Stomach (tissue), 9 donors: ENCODE measurements around the gene SPARCL1. TPM values are rescaled to one million over a fixed set of nuclear protein-coding genes. Genes with fewer than 3 reads are reported as not detected.
"Not testable (repeated sequence)": the region's sequence is repeated elsewhere in the genome, so short reads cannot be mapped to it uniquely, and the experiment has no call there.

ENCODE experiments used
- DNase-seq, 2 donors: peaks; one replicate each; pipeline versions ENCODE4 v3.0.0 to v3.0.0-alpha.2; 2013 to 2019
- H3K27ac ChIP-seq, 5 donors: fragments of 200-600 bp in 4 of 5; sonication (generic) in 4 of 5; one replicate each; pipeline ENCODE4 v1.5.1; 2013 to 2019; ENCODE audit warnings: mild to moderate bottlenecking in 1 of 5, moderate library complexity in 1 of 5
- H3K27me3 ChIP-seq, 3 donors: fragments of 200-600 bp; sonication (generic); one replicate each; pipeline ENCODE4 v1.5.1; 2017 to 2019; ENCODE audit warnings: mixed run types in 1 of 3
- H3K36me3 ChIP-seq, 4 donors: fragments of 200-600 bp; sonication (generic); 1 replicate in 3 of 4; 2 replicates in 1 of 4; pipeline ENCODE4 v1.5.1; 2016 to 2019
- H3K4me1 ChIP-seq, 4 donors: fragments of 200-600 bp; sonication (generic); one replicate each; pipeline ENCODE4 v1.5.1; 2016 to 2019
- H3K4me3 ChIP-seq, 4 donors: fragments of 200-600 bp; sonication (generic) in 3 of 4; one replicate each; pipeline ENCODE4 v1.5.1; 2016 to 2019; ENCODE audit warnings: mild to moderate bottlenecking in 1 of 4
- H3K9me3 ChIP-seq, 4 donors: fragments of 200-600 bp; sonication (generic); one replicate each; pipeline ENCODE4 v1.5.1; 2016 to 2019
- EP300 ChIP-seq: sonication (generic); formaldehyde crosslinking; IDR thresholded peaks from one replicate; pipeline ENCODE4 v1.6.1; 2017; ENCODE audit warnings: antibody characterized with exemption
- POLR2A ChIP-seq, 4 donors: fragments of 450-650 bp; IDR thresholded peaks; one replicate each; pipeline ENCODE4 v1.6.1; 2016; ENCODE audit warnings: antibody characterized with exemption in 4 of 4, control low read depth in 2 of 4, mild to moderate bottlenecking in 1 of 4, moderate library complexity in 1 of 4
- POLR2AphosphoS5 ChIP-seq, 3 donors: sonication (generic); formaldehyde crosslinking; IDR thresholded peaks; one replicate each; pipeline ENCODE4 v1.6.1; 2016; ENCODE audit warnings: antibody characterized with exemption in 3 of 3
- WGBS, 5 donors: extraction: QIAGEN DNeasy Blood & Tissue Kit in 3 of 5; methylation state at CpG; one replicate each; pipeline versions ENCODE4 v1.1.5 to v1.1.7; 2013 to 2018; 5-methylcytosine and 5-hydroxymethylcytosine counted together
- intact Hi-C: fragments of 100-400 bp; cut with DNase I; formaldehyde crosslinking; loops from one replicate; pipeline ENCODE4 v1.15.1; 2023; ENCODE audit warnings: low total_unique reads
- polyA plus RNA-seq, 3 donors: library from polyadenylated mRNA; stranded (reverse); fragments of 200-250 nt; gene quantifications; one replicate each; pipeline ENCODE4 v1.2.3, GENCODE V29; 2013
- total RNA-seq, 5 donors: library from RNA; depleted of rRNA; stranded (reverse); fragments of >200 nt; gene quantifications; one replicate each; pipeline versions ENCODE4 v1.1.0 to v1.2.3, GENCODE V29; 2014 to 2016
- TF ChIP-seq, protein P1 (sequence below), 7 experiments: fragments of 450-650 bp in 4 of 7; fragments of 200-600 bp in 3 of 7; sonication (generic) in 3 of 7; IDR thresholded peaks; one replicate each; pipeline ENCODE4 v1.5.1; 2016 to 2019; ENCODE audit warnings: antibody characterized with exemption in 7 of 7, control low read depth in 2 of 7, mild to moderate bottlenecking in 1 of 7
- donor health status: healthy with polysubstance abuse.
- donor health status: Bipolar disorder and iron deficiency.
- donor health status: healthy.

Gene SPARCL1
- total and polyA plus RNA-seq, 8 donors = 36.9 to 710 (median 192) TPM

DNA sequence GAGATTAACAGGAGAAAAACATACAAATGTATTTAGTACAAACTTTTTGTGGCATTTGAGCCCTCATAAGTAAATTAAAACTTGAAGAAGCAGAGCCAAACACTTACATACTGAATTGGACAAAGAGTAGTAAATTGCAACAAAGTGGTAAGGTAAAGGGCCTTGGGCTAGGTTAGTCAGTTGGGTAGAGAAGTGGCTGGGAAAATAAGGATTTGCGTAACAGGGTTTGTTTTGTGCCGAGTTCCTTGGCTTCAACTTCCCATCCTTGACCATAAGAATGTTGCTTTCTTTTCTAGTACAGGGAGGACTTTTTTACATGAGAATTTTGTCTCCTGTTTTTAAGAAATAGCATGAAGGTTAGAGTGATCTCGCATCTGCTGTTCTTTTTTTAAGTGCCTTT lies 45.8 kb upstream of the SPARCL1 start:
- Histone ChIP-seq H3K4me3 (no peak overlapping the region), H3K36me3 (no peaks in the 10 kb centered on the region), H3K4me1 (no peaks in the 10 kb centered on the region), H3K27me3 (no peaks in the 10 kb centered on the region), H3K9me3 (no peaks in the 10 kb centered on the region), H3K27ac (no peak overlapping the region)
- no peak for DNase-seq
- intact Hi-C loops = no loop called here
- no peak for TF ChIP-seq POLR2AphosphoS5 (IDR thresholded peaks at IDR 0.05)
- no peak for TF ChIP-seq POLR2A (IDR thresholded peaks at IDR 0.05)
- TF ChIP-seq, protein P1, sequence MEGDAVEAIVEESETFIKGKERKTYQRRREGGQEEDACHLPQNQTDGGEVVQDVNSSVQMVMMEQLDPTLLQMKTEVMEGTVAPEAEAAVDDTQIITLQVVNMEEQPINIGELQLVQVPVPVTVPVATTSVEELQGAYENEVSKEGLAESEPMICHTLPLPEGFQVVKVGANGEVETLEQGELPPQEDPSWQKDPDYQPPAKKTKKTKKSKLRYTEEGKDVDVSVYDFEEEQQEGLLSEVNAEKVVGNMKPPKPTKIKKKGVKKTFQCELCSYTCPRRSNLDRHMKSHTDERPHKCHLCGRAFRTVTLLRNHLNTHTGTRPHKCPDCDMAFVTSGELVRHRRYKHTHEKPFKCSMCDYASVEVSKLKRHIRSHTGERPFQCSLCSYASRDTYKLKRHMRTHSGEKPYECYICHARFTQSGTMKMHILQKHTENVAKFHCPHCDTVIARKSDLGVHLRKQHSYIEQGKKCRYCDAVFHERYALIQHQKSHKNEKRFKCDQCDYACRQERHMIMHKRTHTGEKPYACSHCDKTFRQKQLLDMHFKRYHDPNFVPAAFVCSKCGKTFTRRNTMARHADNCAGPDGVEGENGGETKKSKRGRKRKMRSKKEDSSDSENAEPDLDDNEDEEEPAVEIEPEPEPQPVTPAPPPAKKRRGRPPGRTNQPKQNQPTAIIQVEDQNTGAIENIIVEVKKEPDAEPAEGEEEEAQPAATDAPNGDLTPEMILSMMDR (IDR thresholded peaks at IDR 0.05) = no peak
- no peak for TF ChIP-seq EP300
- WGBS, 5 donors = 62 to 86% (median 85%) methylated on average over 3 of the region's 3 CpGs

DNA sequence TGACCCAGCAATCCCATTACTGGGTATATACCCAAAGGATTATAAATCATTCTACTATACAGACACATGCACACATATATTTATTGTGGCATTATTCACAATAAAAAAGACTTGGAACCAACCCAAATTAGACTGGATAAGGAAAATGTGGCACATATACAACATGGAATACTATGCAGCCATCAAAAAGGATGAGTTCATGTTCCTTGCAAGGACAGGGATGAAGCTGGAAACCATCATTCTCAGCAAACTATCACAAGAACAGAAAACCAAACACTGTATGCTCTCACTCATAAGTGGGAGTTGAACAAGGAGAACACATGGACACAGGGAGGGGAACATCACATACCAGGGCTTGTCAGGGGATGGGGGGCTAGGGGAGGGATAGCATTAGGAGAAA lies 45.2 kb upstream of the SPARCL1 start:
- H3K9me3 ChIP-seq, H3K27ac ChIP-seq, H3K4me3 ChIP-seq, DNase-seq, H3K36me3 ChIP-seq, H3K27me3 ChIP-seq, intact Hi-C loops, H3K4me1 ChIP-seq: not testable (repeated sequence)

DNA sequence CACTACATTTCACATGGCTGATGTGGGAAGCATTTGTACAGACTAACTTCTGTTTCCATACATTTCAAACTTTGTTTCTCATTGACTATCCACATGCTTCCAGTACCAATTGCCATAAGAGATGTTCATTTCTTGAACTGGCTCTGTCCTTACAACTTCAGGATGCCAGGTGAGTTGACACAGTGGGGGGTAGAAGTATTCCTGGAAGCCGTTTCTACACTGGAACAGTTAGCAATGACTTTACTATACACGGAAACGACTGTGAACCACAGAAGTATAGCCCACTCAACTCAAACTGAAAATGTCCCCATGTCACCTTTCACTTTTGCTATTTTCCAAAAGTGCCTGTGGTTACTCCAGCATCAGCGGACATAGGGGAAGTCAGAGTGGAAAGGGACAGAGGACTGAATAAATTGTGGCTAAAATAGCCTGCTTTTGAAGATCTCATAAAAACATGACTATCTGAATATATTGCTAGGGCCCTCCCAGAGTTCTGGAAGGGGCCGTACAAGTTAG lies 41.2 kb upstream of the SPARCL1 start:
- Histone ChIP-seq H3K27ac (no peak overlapping the region), H3K4me3 (no peak overlapping the region), H3K27me3 (no peaks in the 10 kb centered on the region), H3K36me3 (no peaks in the 10 kb centered on the region), H3K4me1 (no peaks in the 10 kb centered on the region), H3K9me3 (no peaks in the 10 kb centered on the region)
- DNase-seq = no peak
- TF ChIP-seq POLR2A (IDR thresholded peaks at IDR 0.05) = no peak
- 70 to 82% (median 79%) methylated on average over 5 of the region's 5 CpGs for whole genome bisulfite sequencing, 5 donors
- intact Hi-C loops = no loop called here

DNA sequence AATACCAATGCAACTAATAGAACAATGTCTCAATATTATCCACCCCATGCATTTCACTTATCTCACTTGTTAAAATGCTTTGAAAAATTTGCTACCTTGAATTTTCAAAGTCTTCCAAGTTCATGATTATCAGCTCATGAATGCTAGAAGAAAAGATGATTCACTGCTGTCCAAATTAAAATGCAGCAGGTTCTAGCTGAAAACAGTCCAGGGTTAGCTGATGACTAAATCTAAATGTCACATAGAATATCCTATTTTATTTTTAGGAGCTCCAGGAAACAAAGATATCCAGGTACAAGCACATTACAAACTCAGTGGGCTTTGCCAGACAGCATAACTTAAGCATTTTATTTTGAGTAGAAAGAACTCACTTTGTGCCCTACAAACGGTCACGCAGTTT lies 38.0 kb upstream of the SPARCL1 start:
- Histone ChIP-seq H3K27ac (no peak overlapping the region), H3K4me3 (no peak overlapping the region), H3K9me3 (no peaks in the 10 kb centered on the region), H3K36me3 (no peaks in the 10 kb centered on the region), H3K27me3 (no peaks in the 10 kb centered on the region), H3K4me1 (no peaks in the 10 kb centered on the region)
- TF ChIP-seq POLR2AphosphoS5 (IDR thresholded peaks at IDR 0.05) (no peak), POLR2A (IDR thresholded peaks at IDR 0.05) (no peak), EP300 (no peak)
- TF ChIP-seq, protein P1 (IDR thresholded peaks at IDR 0.05) = no peak
- WGBS, 5 donors = 63 to 74% (median 70%) methylated on average over 2 of the region's 2 CpGs
- intact Hi-C loops = no loop called here
- no peak for DNase-seq

DNA sequence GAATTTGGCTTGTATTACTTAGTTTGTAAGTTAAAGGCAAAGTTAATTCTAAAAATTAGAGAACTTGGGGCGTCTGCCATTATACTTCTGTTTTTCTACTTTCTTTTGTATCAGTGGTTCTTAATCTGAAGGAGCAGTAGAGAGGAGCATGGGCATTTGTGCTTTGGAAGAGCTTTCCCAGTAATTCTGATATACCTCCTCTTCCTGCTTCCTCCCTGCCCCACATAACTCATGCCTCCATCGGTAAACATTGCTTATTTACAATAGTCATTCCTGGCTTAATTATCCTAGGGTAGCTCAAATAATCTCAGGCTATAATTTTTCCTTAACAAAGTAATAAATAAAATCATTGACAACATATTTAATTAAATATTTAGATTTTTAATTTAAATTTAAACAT lies 37.1 kb upstream of the SPARCL1 start:
- Histone ChIP-seq H3K27me3 (no peaks in the 10 kb centered on the region), H3K9me3 (no peaks in the 10 kb centered on the region), H3K4me3 (no peak overlapping the region), H3K36me3 (no peaks in the 10 kb centered on the region), H3K27ac (no peak overlapping the region), H3K4me1 (no peaks in the 10 kb centered on the region)
- no peak for DNase-seq
- TF ChIP-seq EP300 (no peak), POLR2AphosphoS5 (IDR thresholded peaks at IDR 0.05) (no peak), POLR2A (IDR thresholded peaks at IDR 0.05) (no peak)
- TF ChIP-seq, protein P1 (IDR thresholded peaks at IDR 0.05) = no peak
- intact Hi-C loops = no loop called here
- 26 to 49% (median 33%) methylated on average over 2 of the region's 2 CpGs for WGBS, 5 donors
